Measurements from ENCODE around the gene INTS11. TPM values are rescaled to one million over a fixed set of nuclear protein-coding genes. Genes with fewer than 3 reads are reported as not detected.
A peak's percentile ranks its signal among the peaks of the same experiment; 100 is the strongest.

Gene INTS11
- total RNA-seq, 1 experiment from 2014 or later = 161 TPM

- Histone ChIP-seq H3K9me3 (ENCODE audit: control insufficient read depth in 1 of 2, insufficient read depth in 1 of 2, low read depth in 1 of 2, low read length in 2 of 2) (no peaks in the 10 kb centered on the region), H3K4me3 (replicated peaks in 1 of 2; ENCODE audit: low read depth in 1 of 2, low read length in 2 of 2) (no peak overlapping the region), H3K4me1 (ENCODE audit: control insufficient read depth in 1 of 2, insufficient read depth in 2 of 2, low read length in 2 of 2) (peaks cover 30 to 47% of the 10 kb centered on the region in 2 experiments), H3K9me2 (ENCODE audit: insufficient read depth) (no peaks in the 10 kb centered on the region), H3K79me2 (ENCODE audit: insufficient read depth, low read length) (peaks cover 84% of the 10 kb centered on the region), H3K36me3 (ENCODE audit: control insufficient read depth in 1 of 2, insufficient read depth in 2 of 2, low read length in 2 of 2) (peaks cover 4 to 13% of the 10 kb centered on the region in 2 experiments; a peak in 2 of 4 replicates), H3K4me2 (ENCODE audit: low read length) (no peak overlapping the region), H3K27me3 (ENCODE audit: insufficient read depth, low read length) (no peaks in the 10 kb centered on the region), H4K20me1 (ENCODE audit: insufficient read depth) (peaks cover 10% of the 10 kb centered on the region; the same call in 1 of the 2 replicates), H2AFZ (ENCODE audit: low read depth, low read length, poor library complexity, severe bottlenecking) (no peak overlapping the region), H3K27ac (ENCODE audit: low read depth, low read length) (no peak overlapping the region), H3K9ac (ENCODE audit: low read length) (no peak overlapping the region)
- no peak for ATAC-seq
- BruUV-seq (replicated peaks) = no TSS peak
- CTCF ChIA-PET = no interaction called here
- POLR2A ChIA-PET = no interaction called here
- RAD21 ChIA-PET (ENCODE audit: low non-redundant PET in 1 of 2, low total read pairs in 2 of 2, uncharacterized antibody in 2 of 2, unreplicated experiment in 2 of 2) = no interaction called here
- no peak for DNase-seq (ENCODE audit: low read depth, low spot score)
- intact Hi-C loops (cut with micrococcal nuclease) = no loop called here
- TF ChIP-seq FOSL1 (IDR thresholded peaks at IDR 0.05; ENCODE audit: low read depth) = no peak
- no peak for TF ChIP-seq SIN3A (IDR thresholded peaks at IDR 0.05; ENCODE audit: low read depth)
- TF ChIP-seq POLR2AphosphoS5 (IDR thresholded peaks at IDR 0.05; ENCODE audit: low read depth, low read length) = no peak
- no peak for TF ChIP-seq ELF1 (IDR thresholded peaks at IDR 0.05; ENCODE audit: borderline replicate concordance, low read depth)
- no peak for TF ChIP-seq EZH2 (IDR thresholded peaks at IDR 0.05)
- TF ChIP-seq, protein P1, sequence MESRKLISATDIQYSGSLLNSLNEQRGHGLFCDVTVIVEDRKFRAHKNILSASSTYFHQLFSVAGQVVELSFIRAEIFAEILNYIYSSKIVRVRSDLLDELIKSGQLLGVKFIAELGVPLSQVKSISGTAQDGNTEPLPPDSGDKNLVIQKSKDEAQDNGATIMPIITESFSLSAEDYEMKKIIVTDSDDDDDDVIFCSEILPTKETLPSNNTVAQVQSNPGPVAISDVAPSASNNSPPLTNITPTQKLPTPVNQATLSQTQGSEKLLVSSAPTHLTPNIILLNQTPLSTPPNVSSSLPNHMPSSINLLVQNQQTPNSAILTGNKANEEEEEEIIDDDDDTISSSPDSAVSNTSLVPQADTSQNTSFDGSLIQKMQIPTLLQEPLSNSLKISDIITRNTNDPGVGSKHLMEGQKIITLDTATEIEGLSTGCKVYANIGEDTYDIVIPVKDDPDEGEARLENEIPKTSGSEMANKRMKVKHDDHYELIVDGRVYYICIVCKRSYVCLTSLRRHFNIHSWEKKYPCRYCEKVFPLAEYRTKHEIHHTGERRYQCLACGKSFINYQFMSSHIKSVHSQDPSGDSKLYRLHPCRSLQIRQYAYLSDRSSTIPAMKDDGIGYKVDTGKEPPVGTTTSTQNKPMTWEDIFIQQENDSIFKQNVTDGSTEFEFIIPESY (IDR thresholded peaks at IDR 0.05; ENCODE audit: extremely low read depth, insufficient replicate concordance, low read length) = no peak
- TF ChIP-seq ZFX (IDR thresholded peaks at IDR 0.05) = no peak
Observed at GRCh38 chr1:1322418-1322817, 2.0 kb downstream of the INTS11 start.

GRCh38 chr1:1321477-1321876 is 3.0 kb downstream of the INTS11 start:
- H3K4me3 ChIP-seq (replicated peaks in 1 of 2; ENCODE audit: low read depth in 1 of 2, low read length in 2 of 2) = no peak overlapping the region
- no peak for DNase-seq (ENCODE audit: low read depth, low spot score)
- CTCF ChIA-PET = no interaction called here
- peaks cover 31 to 53% of the 10 kb centered on the region in 2 experiments for H3K4me1 ChIP-seq (ENCODE audit: control insufficient read depth in 1 of 2, insufficient read depth in 2 of 2, low read length in 2 of 2)
- RAD21 ChIA-PET (ENCODE audit: low non-redundant PET in 1 of 2, low total read pairs in 2 of 2, uncharacterized antibody in 2 of 2, unreplicated experiment in 2 of 2) = no interaction called here
- BruUV-seq (replicated peaks) = TSS peak; percentile 24
- H3K79me2 ChIP-seq (ENCODE audit: insufficient read depth, low read length) = peaks cover 89% of the 10 kb centered on the region
- TF ChIP-seq JUND (IDR thresholded peaks at IDR 0.05) (no peak), SP1 (IDR thresholded peaks at IDR 0.05; ENCODE audit: low read depth) (no peak), EZH2 (IDR thresholded peaks at IDR 0.05) (no peak), POLR2A (IDR thresholded peaks at IDR 0.05; ENCODE audit: borderline replicate concordance, extremely low read depth, insufficient read depth, insufficient read length) (no peak), ELF1 (IDR thresholded peaks at IDR 0.05; ENCODE audit: borderline replicate concordance, low read depth) (no peak)
- no peak overlapping the region for H3K9ac ChIP-seq (ENCODE audit: low read length)
- H2AFZ ChIP-seq (ENCODE audit: low read depth, low read length, poor library complexity, severe bottlenecking) = no peak overlapping the region
- no peak overlapping the region; the same call in 1 of the 2 replicates for H3K27ac ChIP-seq (ENCODE audit: low read depth, low read length)
- H3K36me3 ChIP-seq (ENCODE audit: control insufficient read depth in 1 of 2, insufficient read depth in 2 of 2, low read length in 2 of 2) = peaks cover 6 to 13% of the 10 kb centered on the region in 2 experiments; a peak in 2 of 4 replicates
- no peak overlapping the region for H3K4me2 ChIP-seq (ENCODE audit: low read length)
- no peaks in the 10 kb centered on the region for H3K9me2 ChIP-seq (ENCODE audit: insufficient read depth)
- H4K20me1 ChIP-seq (ENCODE audit: insufficient read depth) = peaks cover 10% of the 10 kb centered on the region; the same call in 1 of the 2 replicates
- no peaks in the 10 kb centered on the region for H3K27me3 ChIP-seq (ENCODE audit: insufficient read depth, low read length)
- ATAC-seq = no peak
- H3K9me3 ChIP-seq (ENCODE audit: control insufficient read depth in 1 of 2, insufficient read depth in 1 of 2, low read depth in 1 of 2, low read length in 2 of 2) = no peaks in the 10 kb centered on the region
- intact Hi-C loops (cut with micrococcal nuclease) = no loop called here
- POLR2A ChIA-PET = no interaction called here

All from HCT116 (cell line).